Large intestine (tissue), 3 donors: Measurements from ENCODE around the gene NRXN3. TPM values are rescaled to one million over a fixed set of nuclear protein-coding genes. Genes with fewer than 3 reads are reported as not detected.

ENCODE experiments used
- DNase-seq, 2 donors: peaks; one replicate each; pipeline versions ENCODE4 v3.0.0 to v3.0.0-alpha.2; 2013
- H3K27ac ChIP-seq: one replicate; pipeline ENCODE4 v1.5.1; 2013; ENCODE audit warnings: low read length
- H3K27me3 ChIP-seq: 2 replicates; pipeline ENCODE4 v1.6.1; 2013; ENCODE audit warnings: low read length; ENCODE audit not compliant: control insufficient read depth, insufficient read depth
- H3K36me3 ChIP-seq: 2 replicates; pipeline ENCODE4 v1.6.1; 2013; ENCODE audit warnings: low read length; ENCODE audit not compliant: control insufficient read depth, insufficient read depth
- H3K4me1 ChIP-seq: one replicate; pipeline ENCODE4 v1.6.1; 2013; ENCODE audit warnings: low read length; ENCODE audit not compliant: control insufficient read depth, insufficient read depth
- H3K4me3 ChIP-seq: one replicate; pipeline ENCODE4 v1.5.1; 2013; ENCODE audit warnings: low read length
- H3K9me3 ChIP-seq: one replicate; pipeline ENCODE4 v1.6.1; 2013; ENCODE audit warnings: mild to moderate bottlenecking, low read depth, low read length, moderate library complexity; ENCODE audit not compliant: control insufficient read depth
- WGBS: methylation state at CpG from one replicate; pipeline ENCODE4 v1.1.5; 2013; ENCODE audit warnings: low lambda C conversion rate; ENCODE audit not compliant: insufficient coverage; 5-methylcytosine and 5-hydroxymethylcytosine counted together
- polyA plus RNA-seq: library from polyadenylated mRNA; unstranded; fragments of 120-200 nt; gene quantifications from one replicate; pipeline ENCODE4 v1.2.1, GENCODE V29; 2013

The NRXN3 gene
- polyA plus RNA-seq, 1 donor: 12.8 TPM

DNA sequence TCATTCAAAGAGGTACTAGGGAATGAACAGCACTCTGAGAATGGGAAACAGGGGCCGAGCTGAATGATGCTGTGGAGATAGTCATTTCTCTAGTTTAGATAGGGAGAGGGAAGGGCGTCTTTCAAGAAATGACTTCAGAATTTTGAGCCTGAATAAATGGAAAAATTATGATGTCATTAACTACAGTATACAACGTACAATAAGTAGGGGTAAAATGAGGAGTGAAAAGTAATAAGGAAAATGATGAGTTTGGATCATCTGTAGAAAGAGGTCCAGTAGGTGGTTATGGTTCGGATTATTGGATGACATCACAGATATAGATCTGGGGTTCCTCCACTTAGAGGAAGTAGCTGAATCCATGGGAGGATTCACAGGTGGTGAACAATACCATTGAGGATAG is 1081.1 kb downstream of the NRXN3 start:
- peaks cover 4% of the 10 kb centered on the region for H3K27me3 ChIP-seq
- no peak overlapping the region for H3K27ac ChIP-seq
- H3K4me3 ChIP-seq: no peak overlapping the region
- H3K9me3 ChIP-seq: peaks cover 3% of the 10 kb centered on the region
- no peak for DNase-seq
- no peaks in the 10 kb centered on the region for H3K36me3 ChIP-seq
- 96% methylated on average over 4 of the region's 4 CpGs for WGBS
- H3K4me1 ChIP-seq: no peaks in the 10 kb centered on the region

GRCh38 chr14:79253576-79253975 is 1083.4 kb downstream of the NRXN3 start:
- no peak overlapping the region for H3K27ac ChIP-seq
- peaks cover 3% of the 10 kb centered on the region for H3K9me3 ChIP-seq
- H3K36me3 ChIP-seq: no peaks in the 10 kb centered on the region
- H3K27me3 ChIP-seq: peaks cover 4% of the 10 kb centered on the region
- H3K4me3 ChIP-seq: no peak overlapping the region
- no CpG with 5 or more reads among the region's 3 CpGs for WGBS
- H3K4me1 ChIP-seq: no peaks in the 10 kb centered on the region
- DNase-seq: no peak

DNA sequence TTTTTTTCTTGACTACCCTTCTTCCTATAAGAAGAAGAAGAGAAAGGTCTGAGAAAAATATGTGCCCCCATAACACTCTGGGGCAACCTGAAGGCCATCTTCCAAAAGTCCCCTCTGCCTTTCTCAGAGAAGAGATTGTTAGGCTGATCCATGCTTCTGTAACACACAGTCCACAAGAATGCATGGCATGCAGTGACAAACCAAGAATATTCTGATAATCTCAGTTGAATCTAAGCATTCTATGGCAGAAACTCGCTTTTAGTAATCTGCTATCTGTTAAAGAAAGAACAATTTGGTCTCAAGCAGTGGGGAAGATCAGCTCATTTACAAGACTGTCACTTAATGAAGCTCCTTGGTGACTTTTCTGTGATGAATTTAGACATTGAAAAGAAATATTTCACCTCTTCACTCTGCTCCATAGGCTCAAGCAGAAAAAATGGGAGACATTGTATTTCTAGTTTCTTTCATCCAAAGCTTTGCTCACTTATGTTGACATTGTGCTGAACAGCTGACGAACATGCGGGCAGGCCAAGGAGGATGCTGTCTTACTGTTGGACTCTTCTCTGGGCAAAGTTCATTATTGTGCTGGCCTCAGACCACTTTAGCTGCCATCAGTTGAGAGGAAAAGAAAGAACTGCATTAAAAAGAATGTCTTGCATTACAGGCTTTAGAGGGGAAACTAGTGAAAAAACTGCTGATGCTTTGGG is 1084.0 kb downstream of the NRXN3 start:
- H3K9me3 ChIP-seq: peaks cover 3% of the 10 kb centered on the region
- DNase-seq: no peak
- no peaks in the 10 kb centered on the region for H3K4me1 ChIP-seq
- H3K4me3 ChIP-seq: no peak overlapping the region
- no peaks in the 10 kb centered on the region for H3K36me3 ChIP-seq
- WGBS: no CpG with 5 or more reads among the region's 3 CpGs
- no peak overlapping the region for H3K27ac ChIP-seq
- H3K27me3 ChIP-seq: peaks cover 4% of the 10 kb centered on the region

- no peak overlapping the region for H3K4me3 ChIP-seq
- no peak for DNase-seq
- H3K27me3 ChIP-seq: peaks cover 4% of the 10 kb centered on the region
- peaks cover 3% of the 10 kb centered on the region for H3K9me3 ChIP-seq
- no peak overlapping the region for H3K27ac ChIP-seq
- no peaks in the 10 kb centered on the region for H3K4me1 ChIP-seq
- WGBS: no CpG with 5 or more reads among the region's 2 CpGs
- no peaks in the 10 kb centered on the region for H3K36me3 ChIP-seq
Measured at GRCh38 chr14:79256380-79256779, 1086.2 kb downstream of the NRXN3 start.

DNA sequence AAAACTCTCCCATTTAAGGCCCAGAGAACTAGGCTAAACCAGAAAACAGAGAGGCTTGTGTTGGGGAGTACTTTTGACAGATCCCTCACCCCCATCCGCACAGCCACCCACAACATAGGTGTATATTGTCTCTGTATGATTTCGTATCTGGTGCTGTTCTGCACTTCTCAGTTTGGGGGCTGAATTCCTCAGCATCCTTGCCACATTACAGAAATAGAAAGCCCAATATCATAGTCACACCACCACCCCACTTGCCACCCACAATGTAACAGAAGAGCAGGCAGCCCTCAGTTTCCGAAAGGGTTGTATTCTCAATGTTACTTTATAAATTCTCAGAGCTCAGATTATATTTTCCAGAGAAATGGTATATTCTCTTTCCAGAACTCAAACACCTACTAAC is 1090.2 kb downstream of the NRXN3 start:
- Histone ChIP-seq H3K4me1 (no peaks in the 10 kb centered on the region), H3K27ac (no peak overlapping the region), H3K36me3 (no peaks in the 10 kb centered on the region), H3K4me3 (no peak overlapping the region), H3K27me3 (no peaks in the 10 kb centered on the region), H3K9me3 (no peaks in the 10 kb centered on the region)
- WGBS: no CpG with 5 or more reads among the region's 3 CpGs
- no peak for DNase-seq

DNA sequence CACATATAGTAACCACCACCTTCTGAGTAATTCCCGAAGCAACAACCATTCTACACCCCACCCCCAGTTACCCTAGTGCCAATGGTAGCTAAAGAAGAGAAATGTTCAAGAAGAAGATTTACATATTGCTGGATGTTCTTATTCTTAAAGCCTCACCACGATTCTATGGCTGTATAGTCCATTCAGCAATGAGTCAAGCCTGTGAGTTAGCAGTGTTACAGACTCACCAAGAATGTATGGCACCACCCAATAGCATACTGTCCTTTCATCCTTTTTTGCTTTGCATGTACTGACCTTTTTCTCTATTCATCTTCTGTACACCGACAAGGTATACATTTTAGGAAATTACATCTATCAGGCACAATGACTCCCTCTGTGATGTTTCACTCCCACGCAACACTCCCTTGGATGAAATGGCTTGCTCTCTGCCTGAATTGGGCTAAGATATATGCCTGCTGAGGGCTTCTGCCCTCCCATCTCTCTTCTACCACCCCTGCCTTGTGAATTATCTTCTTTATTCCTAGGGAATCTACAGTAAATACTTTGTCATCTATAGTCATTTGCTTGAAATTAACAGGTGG is 1095.3 kb downstream of the NRXN3 start:
- Histone ChIP-seq H3K27me3 (no peaks in the 10 kb centered on the region), H3K36me3 (no peaks in the 10 kb centered on the region), H3K4me1 (no peaks in the 10 kb centered on the region), H3K27ac (no peak overlapping the region), H3K9me3 (no peaks in the 10 kb centered on the region), H3K4me3 (no peak overlapping the region)
- DNase-seq: no peak
- 88% methylated on average over 1 of the region's 4 CpGs for WGBS

- H3K27me3 ChIP-seq: no peaks in the 10 kb centered on the region
- H3K9me3 ChIP-seq: no peaks in the 10 kb centered on the region
Measured at GRCh38 chr14:79270361-79270760, 1100.2 kb downstream of the NRXN3 start.

GRCh38 chr14:79271122-79271521 is 1100.9 kb downstream of the NRXN3 start:
- no peak for DNase-seq
- Histone ChIP-seq H3K4me3 (no peak overlapping the region), H3K4me1 (no peaks in the 10 kb centered on the region), H3K27me3 (no peaks in the 10 kb centered on the region), H3K27ac (no peak overlapping the region), H3K9me3 (no peaks in the 10 kb centered on the region), H3K36me3 (no peaks in the 10 kb centered on the region)

More at GRCh38 chr14:79270361-79270760, 1100.2 kb downstream of the NRXN3 start:
- no peaks in the 10 kb centered on the region for H3K4me1 ChIP-seq
- no CpG with 5 or more reads among the region's 3 CpGs for whole genome bisulfite sequencing
- no peak overlapping the region for H3K27ac ChIP-seq
- DNase-seq: no peak
- H3K4me3 ChIP-seq: no peak overlapping the region
- H3K36me3 ChIP-seq: no peaks in the 10 kb centered on the region

- Histone ChIP-seq H3K36me3 (no peaks in the 10 kb centered on the region), H3K27me3 (peaks cover 26% of the 10 kb centered on the region), H3K4me1 (peaks cover 6% of the 10 kb centered on the region), H3K4me3 (no peak overlapping the region), H3K27ac (no peak overlapping the region), H3K9me3 (no peaks in the 10 kb centered on the region)
- 0% methylated on average over 1 of the region's 2 CpGs for WGBS
- no peak for DNase-seq
Measured at GRCh38 chr14:79274641-79275291, 1104.6 kb downstream of the NRXN3 start.

GRCh38 chr14:79275292-79275655 is 1105.1 kb downstream of the NRXN3 start:
- Histone ChIP-seq H3K27me3 (peaks cover 31% of the 10 kb centered on the region), H3K9me3 (no peaks in the 10 kb centered on the region), H3K4me1 (peaks cover 10% of the 10 kb centered on the region), H3K27ac (no peak overlapping the region), H3K36me3 (no peaks in the 10 kb centered on the region), H3K4me3 (no peak overlapping the region)
- no CpG with 5 or more reads among the region's 4 CpGs for WGBS
- no peak for DNase-seq
